CD14-positive monocyte (primary cell): Measurements from ENCODE around the gene FIBCD1. TPM values are rescaled to one million over a fixed set of nuclear protein-coding genes. Genes with fewer than 3 reads are reported as not detected.

ENCODE experiments used
- DNase-seq, 3 donors: peaks; one replicate each; pipeline ENCODE4 v3.0.0-alpha.2; 2011 to 2022
- H2AFZ ChIP-seq: 2 replicates; pipeline ENCODE4 v1.6.0; 2012; ENCODE audit warnings: mild to moderate bottlenecking, low read depth, low read length, inconsistent platforms; ENCODE audit not compliant: insufficient read depth, poor library complexity, severe bottlenecking
- H3K27ac ChIP-seq, 2 donors: 1 replicate in 1 of 2; 2 replicates in 1 of 2; pipeline ENCODE4 v1.5.1; 2012 to 2013; ENCODE audit warnings: low read length in 2 of 2, control low read depth in 1 of 2, inconsistent platforms in 1 of 2, low read depth in 1 of 2, mild to moderate bottlenecking in 1 of 2
- H3K27me3 ChIP-seq, 2 donors: one replicate each; pipeline versions ENCODE4 v1.6.0 to v1.6.1; 2011 to 2013; ENCODE audit warnings: low read length in 2 of 2; ENCODE audit not compliant: control insufficient read depth in 2 of 2, insufficient read depth in 2 of 2
- H3K36me3 ChIP-seq, 2 donors: replicated peaks in 1 of 2; 1 replicate in 1 of 2; 2 replicates in 1 of 2; pipeline versions ENCODE4 v1.5.1 to v1.6.1; 2012 to 2013; ENCODE audit warnings: low read length in 2 of 2, control low read depth in 1 of 2, inconsistent platforms in 1 of 2, mild to moderate bottlenecking in 1 of 2; ENCODE audit not compliant: insufficient read depth in 2 of 2, control insufficient read depth in 1 of 2
- H3K4me1 ChIP-seq, 2 donors: 1 replicate in 1 of 2; 2 replicates in 1 of 2; pipeline versions ENCODE4 v1.5.1 to v1.6.1; 2012 to 2013; ENCODE audit warnings: low read length in 2 of 2, control low read depth in 1 of 2, inconsistent platforms in 1 of 2, mild to moderate bottlenecking in 1 of 2, moderate library complexity in 1 of 2; ENCODE audit not compliant: insufficient read depth in 2 of 2, control insufficient read depth in 1 of 2
- H3K4me2 ChIP-seq: replicated peaks from 2 replicates; pipeline ENCODE3; 2012; ENCODE audit warnings: low read length, moderate library complexity, mild to moderate bottlenecking; ENCODE audit not compliant: poor library complexity, severe bottlenecking; ENCODE audit errors: extremely low read depth
- H3K4me3 ChIP-seq, 3 experiments: fragments of 200-600 bp in 1 of 3; sonication (generic) in 1 of 3; replicated peaks in 1 of 3; 1 replicate in 2 of 3; 2 replicates in 1 of 3; pipeline ENCODE4 v1.5.1; 2011 to 2013; ENCODE audit warnings: low read length in 3 of 3, mild to moderate bottlenecking in 3 of 3, control low read depth in 2 of 3, low read depth in 2 of 3, inconsistent platforms in 1 of 3, moderate library complexity in 1 of 3
- H3K79me2 ChIP-seq: 2 replicates; pipeline ENCODE4 v1.6.0; 2012; ENCODE audit warnings: mild to moderate bottlenecking, control low read depth, inconsistent platforms, low read length, moderate library complexity; ENCODE audit not compliant: insufficient read depth
- H3K9ac ChIP-seq: 2 replicates; pipeline ENCODE4 v1.6.0; 2017; ENCODE audit warnings: low read length, mild to moderate bottlenecking; ENCODE audit not compliant: insufficient read depth, poor library complexity, severe bottlenecking
- H3K9me3 ChIP-seq, 2 donors: replicated peaks in 1 of 2; 1 replicate in 1 of 2; 2 replicates in 1 of 2; pipeline versions ENCODE4 v1.5.1 to v1.6.1; 2012 to 2013; ENCODE audit warnings: low read length in 2 of 2, control low read depth in 1 of 2; ENCODE audit not compliant: control insufficient read depth in 1 of 2, insufficient read depth in 1 of 2
- H4K20me1 ChIP-seq: 2 replicates; pipeline ENCODE4 v1.6.0; 2012; ENCODE audit warnings: mild to moderate bottlenecking, low read length, control low read depth, moderate library complexity; ENCODE audit not compliant: insufficient read depth
- H3K27ac Mint-ChIP-seq, 7 donors: one replicate each; pipeline ENCODE4 v1.8.0; 2020; ENCODE audit warnings: mild to moderate bottlenecking in 7 of 7, mixed read lengths in 7 of 7, moderate library complexity in 6 of 7, inconsistent platforms in 2 of 7
- H3K27me3 Mint-ChIP-seq, 3 donors: one replicate each; pipeline ENCODE4 v1.8.0; 2021 to 2022; ENCODE audit warnings: low read depth in 3 of 3, mild to moderate bottlenecking in 3 of 3, mixed read lengths in 3 of 3, moderate library complexity in 3 of 3, inconsistent platforms in 1 of 3
- H3K36me3 Mint-ChIP-seq, 2 donors: one replicate each; pipeline ENCODE4 v1.8.0; 2020; ENCODE audit warnings: mixed read lengths in 2 of 2, inconsistent platforms in 1 of 2, mild to moderate bottlenecking in 1 of 2
- H3K4me1 Mint-ChIP-seq: one replicate; pipeline ENCODE4 v1.8.0; 2020; ENCODE audit warnings: mild to moderate bottlenecking, mixed read lengths
- H3K4me3 Mint-ChIP-seq, 2 donors: one replicate each; pipeline ENCODE4 v1.8.0; 2020; ENCODE audit warnings: mild to moderate bottlenecking in 2 of 2, mixed read lengths in 2 of 2, moderate library complexity in 1 of 2
- H3K9me3 Mint-ChIP-seq, 7 donors: one replicate each; pipeline ENCODE4 v1.8.0; 2020 to 2022; ENCODE audit warnings: mixed read lengths in 7 of 7, mild to moderate bottlenecking in 6 of 7, moderate library complexity in 6 of 7, inconsistent platforms in 2 of 7
- CTCF ChIP-seq: fragments of 200-600 bp; IDR thresholded peaks from one replicate; pipeline ENCODE4 v1.8.0; 2022; ENCODE audit warnings: antibody characterized with exemption, mild to moderate bottlenecking
- WGBS: methylation state at CpG from one replicate; pipeline ENCODE4 v1.1.5; 2013; ENCODE audit warnings: missing lambda C conversion rate; ENCODE audit not compliant: insufficient coverage; 5-methylcytosine and 5-hydroxymethylcytosine counted together
- intact Hi-C, 2 donors: fragments of 100-400 bp; cut with micrococcal nuclease; formaldehyde crosslinking; loops; one replicate each; pipeline versions ENCODE4 v1.15.0 to v1.15.1; 2023
- polyA plus RNA-seq, 3 donors: library from polyadenylated mRNA; depleted of rRNA in 1 of 3; unstranded in 2 of 3; stranded (reverse) in 1 of 3; fragments of 300-500 nt in 2 of 3; fragments of >200 nt in 1 of 3; fragmentation: Illumina TruSeq in 2 of 3; gene quantifications; 1 replicate in 2 of 3; 2 replicates in 1 of 3; pipeline ENCODE4 v1.2.3, GENCODE V29; 2012 to 2021

FIBCD1 gene
- polyA plus RNA-seq, 3 donors: not detected

- H3K9me3 Mint-ChIP-seq: peaks cover 0 to 1% (median 0%) of the 10 kb centered on the region in 7 donors
- Histone ChIP-seq H3K4me3 (no peak overlapping the region), H3K9me3 (no peaks in the 10 kb centered on the region), H2AFZ (no peak overlapping the region), H4K20me1 (no peaks in the 10 kb centered on the region), H3K4me2 (no peak overlapping the region), H3K27ac (no peak overlapping the region), H3K4me1 (peaks cover 0 to under 1% of the 10 kb centered on the region in 2 donors), H3K36me3 (no peaks in the 10 kb centered on the region), H3K27me3 (no peaks in the 10 kb centered on the region), H3K79me2 (no peaks in the 10 kb centered on the region), H3K9ac (no peak overlapping the region)
- H3K4me3 Mint-ChIP-seq: no peak overlapping the region
- no peaks in the 10 kb centered on the region for H3K36me3 Mint-ChIP-seq
- peaks cover 2% of the 10 kb centered on the region for H3K4me1 Mint-ChIP-seq
- DNase-seq: no peak
- no peak overlapping the region for H3K27ac Mint-ChIP-seq
- intact Hi-C loops: no loop called here
- 100% methylated on average over 13 of the region's 25 CpGs for WGBS
- H3K27me3 Mint-ChIP-seq: peaks cover 5 to 8% (median 8%) of the 10 kb centered on the region in 3 donors
- no peak for TF ChIP-seq CTCF
These were observed 39.8 kb downstream of the FIBCD1 start for GRCh38 chr9:130899051-130899748.

- H3K4me2 ChIP-seq: no peak overlapping the region
- no peaks in the 10 kb centered on the region for H3K9me3 ChIP-seq
- H3K27me3 Mint-ChIP-seq: peaks cover 3 to 8% (median 8%) of the 10 kb centered on the region in 3 donors
- WGBS: 94% methylated on average over 2 of the region's 4 CpGs
- peaks cover 6 to 7% of the 10 kb centered on the region in 2 donors for H3K4me1 ChIP-seq
- no peaks in the 10 kb centered on the region for H3K36me3 Mint-ChIP-seq
- H3K4me3 Mint-ChIP-seq: no peak overlapping the region
- H3K36me3 ChIP-seq: no peaks in the 10 kb centered on the region
- no peak overlapping the region for H3K4me3 ChIP-seq
- peaks cover 9% of the 10 kb centered on the region for H3K4me1 Mint-ChIP-seq
- no peaks in the 10 kb centered on the region for H3K27me3 ChIP-seq
- intact Hi-C loops: no loop called here
- peaks cover 0 to 1% (median 0%) of the 10 kb centered on the region in 7 donors for H3K9me3 Mint-ChIP-seq
- H4K20me1 ChIP-seq: no peaks in the 10 kb centered on the region
- no peak for DNase-seq
- H2AFZ ChIP-seq: no peak overlapping the region
- no peak overlapping the region for H3K27ac Mint-ChIP-seq
- no peak for TF ChIP-seq CTCF
- no peaks in the 10 kb centered on the region for H3K79me2 ChIP-seq
- no peak overlapping the region for H3K9ac ChIP-seq
- H3K27ac ChIP-seq: no peak overlapping the region
These were observed 40.5 kb downstream of the FIBCD1 start for GRCh38 chr9:130898552-130898852.
